Fibroblast of villous mesenchyme (primary cell): ENCODE data around the gene TMEM53. TPM values are rescaled to one million over a fixed set of nuclear protein-coding genes. Genes with fewer than 3 reads are reported as not detected.
A peak's percentile ranks its signal among the peaks of the same experiment; 100 is the strongest.

Experiments
- DNase-seq: peaks from one replicate; pipeline ENCODE4 v3.0.0-alpha.2; 2010; ENCODE audit warnings: low read depth
- H3K4me3 ChIP-seq: 2 replicates; pipeline ENCODE4 v1.5.1; 2011; ENCODE audit warnings: low read depth, mild to moderate bottlenecking, low read length
- total RNA-seq: library from RNA; depleted of rRNA; stranded (reverse); fragments of >200 nt; gene quantifications from 2 replicates; pipeline ENCODE4 v1.2.3, GENCODE V29; 2012
- TF ChIP-seq, protein P1 (sequence below): IDR thresholded peaks from 2 replicates; pipeline ENCODE4 v1.5.1; 2012; ENCODE audit warnings: low read depth, mild to moderate bottlenecking, low read length; ENCODE audit not compliant: insufficient read depth

Gene TMEM53
- total RNA-seq, 1 donor: 7.3 TPM

GRCh38 chr1:44643721-44644334 lies 30.5 kb downstream of the TMEM53 start:
- no peak for DNase-seq
- no peak overlapping the region for H3K4me3 ChIP-seq
- TF ChIP-seq, protein P1, sequence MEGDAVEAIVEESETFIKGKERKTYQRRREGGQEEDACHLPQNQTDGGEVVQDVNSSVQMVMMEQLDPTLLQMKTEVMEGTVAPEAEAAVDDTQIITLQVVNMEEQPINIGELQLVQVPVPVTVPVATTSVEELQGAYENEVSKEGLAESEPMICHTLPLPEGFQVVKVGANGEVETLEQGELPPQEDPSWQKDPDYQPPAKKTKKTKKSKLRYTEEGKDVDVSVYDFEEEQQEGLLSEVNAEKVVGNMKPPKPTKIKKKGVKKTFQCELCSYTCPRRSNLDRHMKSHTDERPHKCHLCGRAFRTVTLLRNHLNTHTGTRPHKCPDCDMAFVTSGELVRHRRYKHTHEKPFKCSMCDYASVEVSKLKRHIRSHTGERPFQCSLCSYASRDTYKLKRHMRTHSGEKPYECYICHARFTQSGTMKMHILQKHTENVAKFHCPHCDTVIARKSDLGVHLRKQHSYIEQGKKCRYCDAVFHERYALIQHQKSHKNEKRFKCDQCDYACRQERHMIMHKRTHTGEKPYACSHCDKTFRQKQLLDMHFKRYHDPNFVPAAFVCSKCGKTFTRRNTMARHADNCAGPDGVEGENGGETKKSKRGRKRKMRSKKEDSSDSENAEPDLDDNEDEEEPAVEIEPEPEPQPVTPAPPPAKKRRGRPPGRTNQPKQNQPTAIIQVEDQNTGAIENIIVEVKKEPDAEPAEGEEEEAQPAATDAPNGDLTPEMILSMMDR: no peak

GRCh38 chr1:44642925-44643324 lies 31.4 kb downstream of the TMEM53 start:
- TF ChIP-seq, protein P1: no peak
- no peak overlapping the region for H3K4me3 ChIP-seq
- DNase-seq: no peak

DNA sequence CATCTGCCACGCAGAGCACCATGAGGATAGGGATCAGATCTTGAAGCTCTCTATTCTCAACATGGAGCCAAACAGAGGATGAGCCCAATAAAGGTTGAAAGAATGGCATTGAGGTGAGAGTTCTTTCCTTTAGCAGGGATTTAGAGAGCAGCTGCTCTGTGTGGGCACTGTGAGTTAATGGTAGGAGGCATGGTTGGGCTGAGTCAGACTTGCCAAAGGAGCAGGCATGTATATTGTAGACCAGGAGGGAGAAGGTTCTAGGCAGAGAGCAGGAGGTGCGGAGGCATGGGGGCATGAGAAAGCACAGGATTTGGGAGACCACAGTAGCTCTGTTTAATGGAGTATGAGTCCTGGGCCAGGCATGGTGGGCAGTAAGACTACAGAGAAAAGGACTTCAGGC lies 32.0 kb downstream of the TMEM53 start:
- H3K4me3 ChIP-seq: no peak overlapping the region
- TF ChIP-seq, protein P1: no peak
- no peak for DNase-seq

DNA sequence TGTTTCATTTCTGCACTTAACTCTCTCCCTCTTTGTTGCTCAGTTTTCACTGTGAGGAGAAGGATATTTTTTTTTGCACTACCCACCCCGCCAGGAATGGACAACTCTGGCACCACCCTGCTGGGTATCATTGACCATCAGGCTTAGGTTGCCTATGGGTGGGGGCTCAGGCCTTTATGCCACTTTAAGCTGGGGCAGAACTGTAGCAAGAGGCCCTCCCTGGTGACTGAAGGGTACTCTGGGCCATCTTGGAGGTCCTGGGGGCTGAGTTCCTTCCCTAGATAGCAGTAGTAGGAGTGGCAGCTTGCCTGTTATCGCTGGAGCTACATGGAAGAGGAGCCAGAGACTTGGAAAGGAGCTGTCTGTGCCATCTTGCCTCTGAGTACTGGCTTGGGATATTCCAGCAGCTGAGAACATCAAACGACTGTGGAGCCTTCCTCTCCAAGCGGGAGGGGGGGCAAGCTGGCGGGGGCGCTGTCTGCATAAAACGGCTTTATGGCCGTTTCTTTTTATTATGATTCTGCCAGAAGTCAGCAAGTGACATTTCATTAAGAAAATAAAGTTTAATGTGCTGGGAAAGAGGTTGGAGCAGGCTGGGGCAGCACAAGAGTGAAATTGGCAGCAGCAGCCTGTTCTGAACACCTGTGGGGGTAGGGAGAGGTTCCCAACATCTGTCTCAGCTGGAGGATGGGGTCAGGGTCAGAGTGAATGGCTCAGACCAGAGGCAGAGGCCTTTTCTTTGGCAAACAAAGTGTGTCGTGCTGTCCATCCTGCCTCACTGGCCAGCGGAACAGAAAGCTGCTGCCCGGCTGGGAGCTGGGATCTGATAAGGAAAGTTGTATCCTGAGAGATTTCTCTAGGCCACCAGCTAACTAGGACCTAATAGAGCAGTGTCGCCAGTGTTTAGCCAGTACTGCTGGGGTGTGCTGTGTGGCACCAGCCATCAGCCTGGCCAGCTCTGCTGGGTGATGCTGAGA lies 32.9 kb downstream of the TMEM53 start:
- H3K4me3 ChIP-seq: no peak overlapping the region
- TF ChIP-seq, protein P1: no peak
- peak; percentile 10 for DNase-seq

- H3K4me3 ChIP-seq: no peak overlapping the region
- TF ChIP-seq, protein P1: no peak
- no peak for DNase-seq
Measured at GRCh38 chr1:44640200-44640853, 34.0 kb downstream of the TMEM53 start.

DNA sequence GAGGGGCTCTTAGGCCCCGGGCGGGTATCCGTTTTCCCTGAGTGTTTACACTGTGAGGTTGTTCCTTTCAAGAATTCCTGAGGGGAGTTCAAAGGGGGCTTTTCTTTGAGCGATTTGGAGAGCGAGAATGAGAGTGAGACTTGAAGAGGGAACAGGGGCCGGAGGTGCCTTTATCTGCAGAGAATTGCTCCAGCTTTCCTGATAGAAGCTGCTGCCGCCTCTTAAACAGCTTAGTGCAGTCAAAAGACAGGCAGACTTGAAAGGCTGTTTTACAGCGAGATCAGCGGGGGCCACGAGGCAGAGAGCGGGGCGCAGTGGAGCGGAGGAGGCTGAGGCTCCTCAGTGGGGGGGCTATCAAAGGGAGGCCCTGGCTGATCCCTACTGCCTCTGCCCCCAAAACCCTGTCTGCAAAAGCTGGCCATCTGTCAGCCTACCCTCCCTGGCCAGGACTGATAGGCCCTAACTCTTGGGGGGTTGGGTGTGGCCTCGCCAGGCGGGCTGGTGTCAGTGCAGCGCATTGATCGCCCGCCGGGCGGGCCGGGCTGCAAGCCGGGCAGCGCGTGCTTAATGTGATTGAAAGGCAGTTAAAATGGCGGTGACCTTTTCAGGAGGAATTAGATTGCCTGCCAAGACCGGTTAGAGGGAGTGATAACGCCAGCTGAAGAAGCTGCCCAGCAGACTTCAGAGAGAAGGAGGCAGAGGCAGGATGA lies 36.4 kb downstream of the TMEM53 start:
- H3K4me3 ChIP-seq: no peak overlapping the region
- DNase-seq: no peak
- TF ChIP-seq, protein P1: no peak
